GM19438 (cell line): ENCODE data around the gene CD99.
"Not testable (repeated sequence)": the region's sequence is repeated elsewhere in the genome, so short reads cannot be mapped to it uniquely, and the experiment has no call there.

Experiments used
- ATAC-seq: cut with Tn5 transposase; IDR thresholded peaks from one replicate; pipeline ENCODE4 v1.9.1; 2021; ENCODE audit warnings: low read depth; ENCODE audit not compliant: unreplicated experiment

The CD99 gene

DNA sequence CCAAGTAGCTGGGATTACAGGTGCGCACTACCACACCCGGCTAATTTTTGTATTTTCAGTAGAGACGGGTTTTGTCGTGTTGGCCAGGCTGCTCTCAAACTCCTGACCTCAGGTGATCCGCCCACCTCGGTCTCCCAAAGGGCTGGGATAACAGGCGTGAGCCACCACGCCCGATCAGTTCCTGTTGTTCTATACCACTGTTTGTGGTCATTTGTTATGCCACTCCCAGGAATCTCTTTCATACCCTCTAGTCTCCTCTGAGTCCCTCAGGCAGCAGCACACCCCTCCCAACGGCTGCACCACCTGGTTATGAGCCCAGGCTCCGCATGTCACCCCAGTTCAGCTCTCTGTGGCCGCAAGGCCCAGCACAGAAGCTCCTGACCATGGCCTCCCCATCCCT, 17.5 kb upstream of the CD99 start:
- ATAC-seq = no peak

DNA sequence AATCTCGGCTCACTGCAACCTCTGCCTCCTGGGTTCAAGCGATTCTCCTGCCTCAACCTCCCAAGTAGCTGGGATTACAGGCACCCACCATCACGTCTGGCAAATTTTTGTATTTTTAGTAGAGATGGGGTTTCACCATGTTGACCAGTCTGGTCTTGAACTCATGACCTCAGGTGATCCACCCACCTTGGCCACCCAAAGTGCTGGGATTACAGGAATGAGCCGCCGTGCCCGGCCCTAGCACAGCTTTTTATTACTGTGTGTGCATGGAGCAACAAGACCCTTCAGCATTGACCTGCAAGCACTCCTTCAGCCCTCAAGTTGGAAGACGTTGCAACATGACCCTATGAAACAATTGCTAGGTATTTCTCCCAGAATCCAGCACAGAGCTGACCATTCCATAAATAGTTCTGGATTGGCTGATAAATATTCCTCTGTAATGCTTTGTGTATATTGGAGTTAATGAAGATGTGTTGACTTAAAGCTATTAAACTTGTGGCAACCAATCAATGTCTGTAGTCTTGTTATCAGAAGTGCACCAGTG, 15.4 kb upstream of the CD99 start:
- ATAC-seq = not testable (repeated sequence)

DNA sequence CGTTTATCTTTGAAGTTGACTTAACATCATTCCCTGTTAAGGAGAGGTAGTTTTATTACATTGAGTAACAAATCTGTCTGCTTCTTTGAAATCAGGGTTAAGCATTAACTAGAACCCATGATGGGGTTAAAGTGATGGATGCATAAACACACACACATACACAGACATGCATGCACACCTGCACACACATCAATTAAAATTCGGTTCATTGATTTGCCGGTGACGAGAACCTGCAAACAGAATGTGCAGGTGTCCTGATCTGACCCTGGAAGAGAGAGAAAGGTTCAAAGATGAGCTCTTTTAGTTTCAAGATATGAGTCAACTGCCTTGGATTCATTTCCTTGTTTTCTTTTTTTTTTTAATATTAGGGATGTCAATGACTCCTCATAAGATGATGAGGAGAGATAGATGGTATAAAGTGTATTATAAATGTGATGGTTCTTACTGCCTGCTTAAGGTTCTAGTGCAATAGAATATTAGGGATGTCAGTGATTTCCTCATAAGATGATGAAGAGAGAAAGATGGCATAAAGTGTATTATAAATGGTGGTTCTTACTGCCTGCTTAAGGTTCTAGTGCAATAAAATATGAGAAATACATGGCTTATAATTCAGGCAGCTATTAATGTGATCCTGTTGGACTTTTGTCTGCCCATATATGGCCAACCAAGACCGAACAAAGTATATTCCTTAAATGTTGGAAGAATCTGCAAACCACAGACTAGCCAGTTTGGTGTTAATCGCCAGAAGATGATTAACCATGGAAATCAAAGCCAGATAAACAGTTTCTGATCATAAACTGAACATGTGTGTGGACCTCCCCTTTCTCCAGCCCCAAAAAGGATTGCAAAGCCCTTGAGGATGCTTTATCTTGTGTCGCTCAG, 14.1 kb upstream of the CD99 start:
- ATAC-seq = no peak

GRCh38 chrX:2677764-2678163, 13.3 kb upstream of the CD99 start:
- no peak for ATAC-seq

DNA sequence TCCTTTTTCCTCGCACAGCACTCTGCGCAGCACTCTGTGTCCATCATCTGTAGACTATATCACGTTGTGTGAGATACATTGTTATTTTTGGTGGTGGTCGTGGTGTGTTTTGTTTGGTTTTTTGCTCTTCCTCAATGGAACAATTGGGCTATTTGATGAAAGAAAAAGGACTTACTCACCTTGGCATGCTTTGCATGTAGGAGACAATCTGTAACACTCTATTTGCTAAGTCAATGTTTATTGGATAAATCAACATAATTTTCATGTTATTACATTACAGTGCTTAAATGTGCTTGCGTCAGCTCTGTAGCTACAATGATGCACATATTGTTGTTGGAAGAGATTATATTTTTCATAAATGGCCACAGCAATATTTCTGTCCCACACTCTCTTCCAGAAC, 12.5 kb upstream of the CD99 start:
- no peak for ATAC-seq

GRCh38 chrX:2679534-2680485, 11.3 kb upstream of the CD99 start:
- ATAC-seq = no peak

DNA sequence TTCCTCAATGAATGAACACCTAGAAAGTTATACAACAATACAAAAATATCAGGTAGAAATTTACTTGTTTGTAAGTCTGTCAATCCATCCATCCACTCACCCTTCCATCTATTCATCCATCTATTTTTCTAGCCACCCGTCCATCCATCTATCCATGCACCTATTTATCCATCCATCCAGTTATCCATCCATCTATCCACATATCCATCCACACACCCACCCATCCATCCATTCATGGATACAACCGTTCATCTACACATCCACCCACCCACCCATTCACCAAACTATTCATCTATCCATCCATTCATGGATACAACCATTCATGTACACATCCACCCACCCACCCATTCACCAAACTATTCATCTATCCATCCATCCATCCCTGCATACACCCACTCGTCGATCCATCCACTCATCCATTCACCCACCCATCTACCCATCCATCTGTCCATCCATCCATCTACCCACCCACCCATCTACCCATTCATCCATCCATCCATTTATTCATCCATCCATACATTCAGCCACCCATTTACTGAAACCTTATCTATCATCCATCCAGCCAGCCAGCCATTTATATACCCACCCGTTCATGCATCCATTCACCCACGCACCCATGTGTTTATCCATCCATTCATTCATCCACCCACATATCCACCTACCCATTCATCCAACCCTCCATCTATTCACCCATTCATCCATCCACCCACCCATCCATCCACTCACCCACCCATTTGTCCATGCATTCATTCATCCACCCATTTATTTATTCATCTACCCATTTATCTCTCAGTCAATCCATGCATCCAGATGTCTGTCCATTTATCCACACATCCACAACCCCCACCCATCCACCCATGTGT, 10.4 kb upstream of the CD99 start:
- ATAC-seq = no peak

DNA sequence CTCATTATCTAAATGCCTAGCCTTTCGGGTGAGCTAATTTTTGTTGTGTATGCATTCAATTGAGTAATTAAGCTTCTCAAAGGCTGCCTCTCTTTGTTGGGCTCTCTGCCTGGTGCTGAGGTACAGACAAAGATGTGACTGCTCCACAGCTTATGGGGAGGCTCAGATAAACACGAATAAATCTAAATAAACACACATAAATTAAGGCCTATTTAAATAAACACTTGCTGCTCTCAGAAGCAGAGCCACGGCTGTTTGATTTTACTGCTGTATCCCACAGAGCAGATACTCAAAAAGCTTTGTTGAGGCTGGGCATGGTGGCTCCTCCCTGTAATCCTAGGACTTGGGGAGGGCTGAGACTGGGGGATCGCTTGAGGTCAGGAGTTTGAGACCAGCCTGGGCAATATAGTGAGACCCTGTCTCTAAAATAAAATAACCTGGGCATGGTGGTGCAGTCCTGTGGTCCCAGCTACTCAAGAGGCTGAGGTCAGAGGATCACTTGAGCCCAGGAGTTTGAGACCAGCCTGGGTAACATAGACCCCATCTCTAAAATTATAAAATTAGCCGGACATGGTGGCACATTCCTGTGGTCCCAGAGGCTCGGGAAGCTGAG, 8.4 kb upstream of the CD99 start:
- ATAC-seq = no peak

- ATAC-seq = no peak
Measured at GRCh38 chrX:2684256-2684655, 6.8 kb upstream of the CD99 start.

DNA sequence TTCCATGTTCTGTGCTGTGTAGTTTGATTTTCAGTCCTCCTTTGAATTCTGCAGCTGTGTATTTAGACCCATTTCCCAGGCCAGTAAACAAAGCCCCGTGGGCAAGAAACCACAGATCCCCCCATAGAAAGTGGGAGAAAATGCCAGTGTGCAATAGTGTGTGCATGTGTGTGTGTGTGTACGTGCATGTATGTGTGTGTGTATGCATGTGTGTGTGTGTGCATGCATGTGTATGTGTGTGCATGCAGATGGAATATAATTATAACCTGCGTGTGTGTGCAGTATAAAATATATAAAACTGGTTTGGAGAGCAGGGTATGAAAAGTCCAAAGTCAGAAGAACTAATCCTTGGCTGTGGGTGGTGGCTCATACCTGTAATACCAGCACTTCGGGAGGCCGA, 5.2 kb upstream of the CD99 start:
- no peak for ATAC-seq

DNA sequence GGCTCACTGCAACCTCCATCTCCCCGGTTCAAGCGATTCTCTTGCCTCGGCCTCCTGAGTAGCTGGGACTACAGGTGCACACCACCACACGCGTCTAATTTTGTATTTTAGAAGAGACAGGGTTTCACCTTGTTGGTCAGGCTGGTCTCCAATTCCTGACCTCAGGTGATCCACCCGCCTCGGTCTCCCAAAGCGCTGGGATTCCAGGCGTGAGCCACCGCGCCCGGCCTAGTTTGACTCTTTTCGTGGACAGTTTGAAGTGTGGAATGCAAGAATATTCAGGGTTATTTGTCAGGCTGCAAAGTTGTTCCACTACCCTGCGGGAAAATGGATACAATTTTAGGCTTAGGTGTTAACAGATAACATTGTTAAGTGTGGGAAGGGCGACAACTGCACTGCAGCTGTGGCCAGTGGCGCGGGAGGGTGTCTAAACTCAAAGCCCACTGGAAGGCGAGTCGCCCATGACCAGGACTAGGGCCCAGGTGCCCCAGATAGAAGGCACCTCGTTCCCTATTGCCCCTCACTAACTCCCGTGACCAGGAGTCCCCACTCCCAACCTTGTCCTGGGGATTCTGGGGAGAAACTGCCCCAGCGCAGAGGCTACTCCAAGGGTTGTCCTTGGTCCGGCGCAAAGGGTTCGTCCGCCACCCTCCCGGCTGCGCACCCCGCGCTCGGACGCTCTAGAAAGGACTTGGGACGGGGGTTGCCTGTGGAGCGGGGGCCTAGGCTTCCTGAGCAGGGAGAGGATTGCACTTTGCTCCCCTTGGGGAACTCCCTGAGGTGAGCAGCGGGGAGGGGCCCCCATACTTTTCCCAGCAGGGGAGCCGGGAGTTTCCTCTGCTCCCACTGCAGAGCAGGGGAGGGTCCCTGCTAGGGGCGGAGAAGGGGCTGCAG, 1.1 kb upstream of the CD99 start:
- ATAC-seq = no peak

DNA sequence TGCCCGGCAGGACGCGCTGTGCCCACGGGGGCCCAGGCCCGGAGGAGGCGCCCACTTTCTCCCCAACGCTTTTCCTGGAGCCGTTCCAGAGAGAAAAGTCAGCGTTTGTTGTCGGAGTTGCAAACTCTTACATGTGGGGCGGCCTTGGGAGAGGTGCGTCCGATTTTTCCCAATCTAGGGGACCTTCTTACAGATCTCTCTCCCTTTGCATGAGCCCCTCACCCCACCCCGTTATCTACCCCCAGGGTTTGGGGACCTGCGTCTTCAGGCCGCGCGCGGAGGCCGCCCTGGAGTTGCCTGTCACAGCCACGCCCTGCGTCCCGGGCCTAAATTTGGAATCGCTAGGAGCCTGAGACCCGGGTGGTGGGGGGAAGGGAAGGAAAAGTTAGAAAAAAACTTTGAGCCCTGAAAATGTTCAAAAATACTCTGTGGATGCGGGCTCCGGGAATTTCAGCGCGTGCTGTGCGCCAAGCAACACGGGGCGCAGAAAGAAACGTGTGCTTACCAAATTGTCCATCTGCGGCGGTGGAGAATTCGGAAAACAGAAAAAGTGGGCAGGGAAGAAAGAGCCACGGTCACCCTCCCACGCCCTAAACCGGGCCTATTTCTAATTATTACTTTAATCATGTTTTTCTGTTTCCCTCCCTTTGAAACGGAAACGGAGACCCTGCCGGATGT, 587 bp downstream of the CD99 start:
- peak; percentile 3 for ATAC-seq

- ATAC-seq = no peak
Measured at GRCh38 chrX:2692221-2693112, 1.4 kb downstream of the CD99 start.

DNA sequence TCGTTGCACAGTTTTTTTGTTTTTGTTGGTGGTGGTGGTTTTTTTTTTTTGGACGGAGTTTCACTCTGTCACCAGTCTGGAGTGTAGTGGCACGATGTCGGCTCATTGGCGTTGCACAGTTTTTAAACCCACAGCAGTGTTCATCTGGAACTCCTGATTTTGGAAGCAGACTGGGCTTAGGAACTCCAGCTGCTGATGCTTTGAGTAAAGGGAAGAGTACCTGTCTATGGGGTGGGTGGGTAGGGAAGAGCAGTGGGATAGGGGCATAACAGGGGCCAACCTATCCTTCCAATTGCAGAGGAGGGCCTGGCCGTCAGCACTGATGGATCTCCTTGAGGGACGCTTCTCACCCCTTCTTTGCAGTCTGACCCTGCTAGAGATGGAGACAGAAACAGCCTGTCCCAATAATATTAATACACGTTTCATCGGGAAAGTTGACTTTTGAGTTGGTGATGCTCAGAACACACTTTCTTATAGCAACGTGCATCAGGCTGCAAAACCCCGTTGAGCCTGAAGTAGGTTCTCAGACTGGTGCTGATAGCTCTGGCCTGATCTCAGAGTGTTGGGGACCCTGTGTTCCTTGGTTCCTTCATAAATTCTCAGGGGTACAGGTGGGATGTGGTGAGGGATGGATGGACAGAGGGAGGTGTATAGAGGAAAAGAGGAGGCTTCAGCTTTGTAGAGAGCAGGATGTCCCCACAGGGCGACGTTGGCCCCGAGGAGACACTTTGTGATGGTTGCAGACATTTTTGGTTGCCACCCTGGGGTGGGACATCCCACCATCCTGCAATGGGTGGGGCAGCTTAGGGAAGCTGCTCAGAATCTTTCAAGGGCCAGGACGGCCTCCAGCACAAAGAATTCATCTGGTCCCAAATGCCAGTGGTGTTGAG, 2.3 kb downstream of the CD99 start:
- no peak for ATAC-seq

DNA sequence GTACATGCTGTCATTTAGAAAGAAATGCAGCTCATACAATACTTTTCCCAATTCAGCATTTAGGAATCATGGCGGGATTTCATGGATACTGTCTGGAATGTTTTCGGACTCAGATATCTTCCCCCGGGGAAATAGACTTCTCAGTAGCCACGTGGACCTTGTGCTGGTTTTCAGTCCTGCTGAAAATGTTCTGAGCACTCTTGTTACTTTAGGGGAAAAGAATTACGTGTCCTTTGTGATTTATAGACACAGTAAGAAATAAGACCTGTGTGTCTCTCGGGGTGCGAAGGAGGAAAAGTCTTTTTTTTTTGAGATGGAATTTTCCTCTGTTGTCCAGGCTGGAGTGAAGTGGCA, 3.8 kb downstream of the CD99 start:
- no peak for ATAC-seq

GRCh38 chrX:2696698-2697215, 5.7 kb downstream of the CD99 start:
- ATAC-seq = peak; percentile 79
